ENCODE results near the gene NR3C1. TPM values are rescaled to one million over a fixed set of nuclear protein-coding genes. Genes with fewer than 3 reads are reported as not detected.
A peak's percentile ranks its signal among the peaks of the same experiment; 100 is the strongest.

Gene NR3C1
- total RNA-seq = 10 to 100 TPM in 4 of 8 experiments, 1 to 10 TPM in 4; 5.4 to 65.9 (median 20.8) TPM

GRCh38 chr5:143403593-143404415 is at the start of gene NR3C1:
Gene NR3C1, minus strand, starts transcription at chr5:143403686. Its CDS starts 2,847 bp downstream, at chr5:143400839.
- 2% methylated on average over 22 of the region's 114 CpGs; no CpG with 5 or more reads in 9 of the 10 experiments for WGBS, 10 experiments
- H3K4me3 ChIP-seq = peak within 1 kb of the TSS; percentile 54 to 64 (median 61)
- in situ Hi-C loops (cut with MboI; ENCODE audit: low pct_unique_long_range_greater_than_20kb in 2 of 9, low sequenced_read_pairs in 9 of 9, unreplicated experiment in 9 of 9) = loop anchor here in 1 of 9 experiments (25.0 kb wide), 1 partner anchor 733 kb away; no protein-coding TSS in a partner anchor
- H3K4me1 ChIP-seq (replicated peaks in 1 of 2) = peaks cover 6 to 12% of the 10 kb centered on the region in 2 donors
- peak; percentile 55 to 78 (median 75) for ATAC-seq (replicated peaks in 6 of 8)
- H3K27ac ChIP-seq = peak within 1 kb of the TSS; percentile 18 to 99

GRCh38 chr5:143449772-143450171 is 46.3 kb upstream of the NR3C1 start:
- 67 to 100% (median 92%) methylated on average over 1 to 4 of the region's 5 CpGs; no CpG with 5 or more reads in 7 of the 10 experiments for WGBS, 10 experiments

GRCh38 chr5:143448518-143448917 is 45.0 kb upstream of the NR3C1 start:
- Histone ChIP-seq H3K4me3 (no peak overlapping the region), H3K27ac (no peak overlapping the region), H3K4me1 (replicated peaks in 1 of 2) (peaks cover 0 to 5% of the 10 kb centered on the region in 2 donors)
- ATAC-seq (replicated peaks in 6 of 8) = no peak
- in situ Hi-C loops (cut with MboI; ENCODE audit: low pct_unique_long_range_greater_than_20kb in 2 of 9, low sequenced_read_pairs in 9 of 9, unreplicated experiment in 9 of 9) = no loop called here

More at GRCh38 chr5:143449772-143450171, 46.3 kb upstream of the NR3C1 start:
- no peak overlapping the region for H3K27ac ChIP-seq
- H3K4me3 ChIP-seq = no peak overlapping the region
- in situ Hi-C loops (cut with MboI; ENCODE audit: low pct_unique_long_range_greater_than_20kb in 2 of 9, low sequenced_read_pairs in 9 of 9, unreplicated experiment in 9 of 9) = no loop called here
- peaks cover 0 to 5% of the 10 kb centered on the region in 2 donors for H3K4me1 ChIP-seq (replicated peaks in 1 of 2)
- no peak for ATAC-seq (replicated peaks in 6 of 8)

GRCh38 chr5:143447983-143448382 is 44.5 kb upstream of the NR3C1 start:
- in situ Hi-C loops (cut with MboI; ENCODE audit: low pct_unique_long_range_greater_than_20kb in 2 of 9, low sequenced_read_pairs in 9 of 9, unreplicated experiment in 9 of 9) = no loop called here
- H3K27ac ChIP-seq = no peak overlapping the region
- H3K4me1 ChIP-seq (replicated peaks in 1 of 2) = peaks cover 0 to 5% of the 10 kb centered on the region in 2 donors
- no peak overlapping the region for H3K4me3 ChIP-seq
- 14 to 100% (median 70%) methylated on average over 1 of the region's 1 CpG; no CpG with 5 or more reads in 5 of the 10 experiments for WGBS, 10 experiments
- no peak for ATAC-seq (replicated peaks in 6 of 8)

GRCh38 chr5:143446535-143447226 is 43.2 kb upstream of the NR3C1 start:
- Histone ChIP-seq H3K4me3 (no peak overlapping the region), H3K27ac (no peak overlapping the region), H3K4me1 (replicated peaks in 1 of 2) (peaks cover 0 to 5% of the 10 kb centered on the region in 2 donors)
- WGBS, 10 experiments = 33 to 100% (median 71%) methylated on average over 1 of the region's 1 CpG; no CpG with 5 or more reads in 3 of the 10 experiments
- no peak for ATAC-seq (replicated peaks in 6 of 8)
- in situ Hi-C loops (cut with MboI; ENCODE audit: low pct_unique_long_range_greater_than_20kb in 2 of 9, low sequenced_read_pairs in 9 of 9, unreplicated experiment in 9 of 9) = no loop called here

- in situ Hi-C loops (cut with MboI; ENCODE audit: low pct_unique_long_range_greater_than_20kb in 2 of 9, low sequenced_read_pairs in 9 of 9, unreplicated experiment in 9 of 9) = no loop called here
- no peak overlapping the region for H3K4me3 ChIP-seq
- no peak for ATAC-seq (replicated peaks in 6 of 8)
- H3K27ac ChIP-seq = no peak overlapping the region
- H3K4me1 ChIP-seq (replicated peaks in 1 of 2) = peaks cover 0 to 5% of the 10 kb centered on the region in 2 donors
- WGBS, 10 experiments = 6 to 67% (median 28%) methylated on average over 1 to 3 of the region's 3 CpGs
Measured at GRCh38 chr5:143445776-143446175, 42.3 kb upstream of the NR3C1 start.

- ATAC-seq (replicated peaks in 6 of 8) = no peak
- in situ Hi-C loops (cut with MboI; ENCODE audit: low pct_unique_long_range_greater_than_20kb in 2 of 9, low sequenced_read_pairs in 9 of 9, unreplicated experiment in 9 of 9) = no loop called here
- no peak overlapping the region for H3K27ac ChIP-seq
- no peak overlapping the region for H3K4me3 ChIP-seq
- H3K4me1 ChIP-seq (replicated peaks in 1 of 2) = no peaks in the 10 kb centered on the region
- 60 to 100% methylated on average over 1 of the region's 1 CpG; no CpG with 5 or more reads in 8 of the 10 experiments for WGBS, 10 experiments
Measured at GRCh38 chr5:143443330-143443729, 39.8 kb upstream of the NR3C1 start.

- H3K27ac ChIP-seq = no peak overlapping the region
- WGBS, 10 experiments = 59 to 100% (median 80%) methylated on average over 1 to 2 of the region's 2 CpGs; no CpG with 5 or more reads in 1 of the 10 experiments
- no peak for ATAC-seq (replicated peaks in 6 of 8)
- no peak overlapping the region for H3K4me3 ChIP-seq
- in situ Hi-C loops (cut with MboI; ENCODE audit: low pct_unique_long_range_greater_than_20kb in 2 of 9, low sequenced_read_pairs in 9 of 9, unreplicated experiment in 9 of 9) = no loop called here
- H3K4me1 ChIP-seq (replicated peaks in 1 of 2) = peaks cover 0 to 4% of the 10 kb centered on the region in 2 donors
Measured at GRCh38 chr5:143442385-143442784, 38.9 kb upstream of the NR3C1 start.

- H3K27ac ChIP-seq = no peak overlapping the region
- in situ Hi-C loops (cut with MboI; ENCODE audit: low pct_unique_long_range_greater_than_20kb in 2 of 9, low sequenced_read_pairs in 9 of 9, unreplicated experiment in 9 of 9) = no loop called here
- 0 to 90% (median 59%) methylated on average over 1 to 2 of the region's 2 CpGs; no CpG with 5 or more reads in 2 of the 10 experiments for WGBS, 10 experiments
- ATAC-seq (replicated peaks in 6 of 8) = peak in 2 of 8 experiments; percentile 36 to 72
- H3K4me3 ChIP-seq = no peak overlapping the region
- peaks cover 0 to 4% of the 10 kb centered on the region in 2 donors for H3K4me1 ChIP-seq (replicated peaks in 1 of 2)
Measured at GRCh38 chr5:143440448-143441115, 37.1 kb upstream of the NR3C1 start.

GRCh38 chr5:143437666-143438273 is 34.3 kb upstream of the NR3C1 start:
- Histone ChIP-seq H3K27ac (no peak overlapping the region), H3K4me1 (replicated peaks in 1 of 2) (peaks cover 0 to 6% of the 10 kb centered on the region in 2 donors), H3K4me3 (no peak overlapping the region)
- in situ Hi-C loops (cut with MboI; ENCODE audit: low pct_unique_long_range_greater_than_20kb in 2 of 9, low sequenced_read_pairs in 9 of 9, unreplicated experiment in 9 of 9) = no loop called here
- peak in 1 of 8 experiments; percentile 17 for ATAC-seq (replicated peaks in 6 of 8)
- 58 to 100% (median 89%) methylated on average over 1 to 4 of the region's 4 CpGs; no CpG with 5 or more reads in 1 of the 10 experiments for WGBS, 10 experiments

- WGBS, 10 experiments = 62 to 100% (median 88%) methylated on average over 1 to 2 of the region's 2 CpGs; no CpG with 5 or more reads in 1 of the 10 experiments
- in situ Hi-C loops (cut with MboI; ENCODE audit: low pct_unique_long_range_greater_than_20kb in 2 of 9, low sequenced_read_pairs in 9 of 9, unreplicated experiment in 9 of 9) = no loop called here
- no peak for ATAC-seq (replicated peaks in 6 of 8)
- no peak overlapping the region for H3K27ac ChIP-seq
- H3K4me3 ChIP-seq = no peak overlapping the region
- H3K4me1 ChIP-seq (replicated peaks in 1 of 2) = peaks cover 0 to 6% of the 10 kb centered on the region in 2 donors
Measured at GRCh38 chr5:143436871-143437270, 33.4 kb upstream of the NR3C1 start.

GRCh38 chr5:143435210-143435657 is 31.7 kb upstream of the NR3C1 start:
- Histone ChIP-seq H3K4me3 (no peak overlapping the region), H3K4me1 (replicated peaks in 1 of 2) (peaks cover 0 to 6% of the 10 kb centered on the region in 2 donors), H3K27ac (no peak overlapping the region)
- in situ Hi-C loops (cut with MboI; ENCODE audit: low pct_unique_long_range_greater_than_20kb in 2 of 9, low sequenced_read_pairs in 9 of 9, unreplicated experiment in 9 of 9) = no loop called here
- ATAC-seq (replicated peaks in 6 of 8) = peak in 2 of 8 experiments; percentile 83 to 92
- WGBS, 10 experiments = 20 to 80% (median 69%) methylated on average over 3 to 6 of the region's 6 CpGs; no CpG with 5 or more reads in 3 of the 10 experiments

Measured in motor neuron (in vitro differentiated cells).